Left lung (tissue), 10 donors: ENCODE results near the gene HDAC6. TPM values are rescaled to one million over a fixed set of nuclear protein-coding genes. Genes with fewer than 3 reads are reported as not detected.
"Not testable (repeated sequence)": the region's sequence is repeated elsewhere in the genome, so short reads cannot be mapped to it uniquely, and the experiment has no call there.

ENCODE experiments used
- ATAC-seq: fragments of 200-7000 bp; cut with Tn5 transposase; one replicate; pipeline ENCODE4 v1.9.1; 2020; ENCODE audit warnings: moderate library complexity
- DNase-seq, 4 donors: peaks; one replicate each; pipeline ENCODE4 v3.0.0-alpha.2; 2013 to 2020
- H3K27ac ChIP-seq, 2 donors: fragments of 200-600 bp; sonication (generic) in 1 of 2; one replicate each; pipeline versions ENCODE4 v1.5.0 to v1.8.0; 2020 to 2021
- H3K27me3 ChIP-seq, 2 donors: fragments of 200-600 bp; sonication (generic) in 1 of 2; one replicate each; pipeline versions ENCODE4 v1.5.0 to v1.8.0; 2020 to 2021
- H3K36me3 ChIP-seq, 2 donors: fragments of 200-600 bp; sonication (generic) in 1 of 2; one replicate each; pipeline versions ENCODE4 v1.5.0 to v1.8.0; 2020 to 2021
- H3K4me1 ChIP-seq, 2 donors: fragments of 200-600 bp; one replicate each; pipeline ENCODE4 v1.8.0; 2021
- H3K4me3 ChIP-seq, 2 donors: fragments of 200-600 bp; sonication (generic) in 1 of 2; one replicate each; pipeline versions ENCODE4 v1.5.0 to v1.8.0; 2020 to 2021; ENCODE audit warnings: mild to moderate bottlenecking in 1 of 2
- H3K9me3 ChIP-seq, 2 donors: fragments of 200-600 bp; sonication (generic) in 1 of 2; one replicate each; pipeline versions ENCODE4 v1.5.0 to v1.8.0; 2020 to 2021
- intact Hi-C, 2 donors: fragments of 100-400 bp; cut with DNase I; formaldehyde crosslinking; loops; one replicate each; pipeline versions ENCODE4 v1.11.2 to v1.14.2; 2022
- polyA plus RNA-seq, 6 donors: library from polyadenylated mRNA; unstranded; fragments of 120-200 nt; gene quantifications; one replicate each; pipeline ENCODE4 v1.2.1, GENCODE V29; 2013; ENCODE audit not compliant: insufficient read length in 6 of 6
- total RNA-seq, 2 donors: library from RNA; stranded (reverse); fragmentation: NEBNext Ultra II Directional; extraction: Animal tissue kit (Norgen Biotek cat#: 25700); gene quantifications; one replicate each; pipeline ENCODE4 v1.2.1, GENCODE V29; 2021
- TF ChIP-seq, protein P1 (sequence below), 2 donors: fragments of 200-600 bp; sonication (generic) in 1 of 2; IDR thresholded peaks; one replicate each; pipeline versions ENCODE4 v1.5.0 to v1.8.0; 2021; ENCODE audit warnings: antibody characterized with exemption in 2 of 2
- donor health status: DM: no; HTN: yes; CAD: no.
- donor health status: DM: no; HTN: no; CAD: no.

HDAC6 gene
- total and polyA plus RNA-seq, 8 donors, result 76.7 to 199 (median 161) TPM

DNA sequence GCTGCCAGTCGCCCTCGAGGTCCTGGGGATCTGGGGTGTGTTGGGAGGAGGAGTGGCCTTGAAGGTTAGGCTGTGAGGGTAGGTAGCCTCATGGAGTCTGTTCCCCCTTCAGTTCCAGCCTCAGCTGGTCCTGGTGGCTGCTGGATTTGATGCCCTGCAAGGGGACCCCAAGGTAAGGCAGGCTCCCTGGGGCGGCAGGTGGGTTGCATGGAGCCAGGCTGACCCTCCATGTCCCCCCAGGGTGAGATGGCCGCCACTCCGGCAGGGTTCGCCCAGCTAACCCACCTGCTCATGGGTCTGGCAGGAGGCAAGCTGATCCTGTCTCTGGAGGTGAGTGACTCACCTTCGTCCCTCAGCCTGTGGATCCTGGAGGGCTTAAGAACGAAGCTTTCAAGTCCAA lies 12.9 kb downstream of the HDAC6 start:
- Histone ChIP-seq H3K4me3 (no peak overlapping the region), H3K27ac (no peak overlapping the region), H3K4me1 (no peaks in the 10 kb centered on the region), H3K36me3 (peaks cover 0 to 59% of the 10 kb centered on the region in 2 donors), H3K27me3 (no peaks in the 10 kb centered on the region), H3K9me3 (no peaks in the 10 kb centered on the region)
- TF ChIP-seq, protein P1, sequence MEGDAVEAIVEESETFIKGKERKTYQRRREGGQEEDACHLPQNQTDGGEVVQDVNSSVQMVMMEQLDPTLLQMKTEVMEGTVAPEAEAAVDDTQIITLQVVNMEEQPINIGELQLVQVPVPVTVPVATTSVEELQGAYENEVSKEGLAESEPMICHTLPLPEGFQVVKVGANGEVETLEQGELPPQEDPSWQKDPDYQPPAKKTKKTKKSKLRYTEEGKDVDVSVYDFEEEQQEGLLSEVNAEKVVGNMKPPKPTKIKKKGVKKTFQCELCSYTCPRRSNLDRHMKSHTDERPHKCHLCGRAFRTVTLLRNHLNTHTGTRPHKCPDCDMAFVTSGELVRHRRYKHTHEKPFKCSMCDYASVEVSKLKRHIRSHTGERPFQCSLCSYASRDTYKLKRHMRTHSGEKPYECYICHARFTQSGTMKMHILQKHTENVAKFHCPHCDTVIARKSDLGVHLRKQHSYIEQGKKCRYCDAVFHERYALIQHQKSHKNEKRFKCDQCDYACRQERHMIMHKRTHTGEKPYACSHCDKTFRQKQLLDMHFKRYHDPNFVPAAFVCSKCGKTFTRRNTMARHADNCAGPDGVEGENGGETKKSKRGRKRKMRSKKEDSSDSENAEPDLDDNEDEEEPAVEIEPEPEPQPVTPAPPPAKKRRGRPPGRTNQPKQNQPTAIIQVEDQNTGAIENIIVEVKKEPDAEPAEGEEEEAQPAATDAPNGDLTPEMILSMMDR (IDR thresholded peaks at IDR 0.05), result no peak
- intact Hi-C loops, result no loop called here
- no peak for ATAC-seq
- no peak for DNase-seq

GRCh38 chrX:48815266-48815665 lies 13.4 kb downstream of the HDAC6 start:
- intact Hi-C loops, result no loop called here
- no peak for ATAC-seq

DNA sequence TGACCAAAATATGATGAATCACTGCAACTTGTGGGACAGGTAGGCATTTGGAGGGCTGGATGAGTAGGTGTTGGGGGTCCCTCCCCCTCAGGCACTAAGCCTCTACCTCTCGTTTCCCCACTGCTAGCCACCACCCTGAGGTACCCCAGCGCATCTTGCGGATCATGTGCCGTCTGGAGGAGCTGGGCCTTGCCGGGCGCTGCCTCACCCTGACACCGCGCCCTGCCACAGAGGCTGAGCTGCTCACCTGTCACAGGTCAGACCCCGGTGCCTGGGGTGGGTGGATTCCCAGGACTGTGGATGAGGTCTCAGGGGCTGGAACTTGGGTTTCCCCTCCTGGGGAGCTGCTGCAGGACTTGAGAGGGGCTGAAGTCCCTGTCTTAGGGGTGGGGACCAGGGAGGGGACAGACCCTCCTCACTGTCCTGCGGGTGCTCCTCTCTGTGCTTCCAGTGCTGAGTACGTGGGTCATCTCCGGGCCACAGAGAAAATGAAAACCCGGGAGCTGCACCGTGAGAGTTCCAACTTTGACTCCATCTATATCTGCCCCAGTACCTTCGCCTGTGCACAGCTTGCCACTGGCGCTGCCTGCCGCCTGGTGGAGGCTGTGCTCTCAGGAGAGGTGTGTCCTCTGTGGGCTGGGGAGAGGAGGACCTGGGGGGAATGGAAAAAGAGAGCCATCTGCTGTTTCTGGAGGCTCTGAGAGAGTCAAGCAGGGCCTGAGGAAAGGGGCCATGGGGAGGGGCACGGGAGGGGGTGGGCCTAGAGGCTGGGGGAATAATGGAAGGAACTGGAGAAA lies 14.3 kb downstream of the HDAC6 start:
- intact Hi-C loops, result no loop called here
- no peak for ATAC-seq
- no peak for DNase-seq
- no peak overlapping the region for H3K27ac ChIP-seq
- H3K4me3 ChIP-seq, result no peak overlapping the region
- TF ChIP-seq, protein P1 (IDR thresholded peaks at IDR 0.05), result no peak
- no peaks in the 10 kb centered on the region for H3K4me1 ChIP-seq
- H3K27me3 ChIP-seq, result no peaks in the 10 kb centered on the region
- H3K36me3 ChIP-seq, result peaks cover 0 to 60% of the 10 kb centered on the region in 2 donors
- no peaks in the 10 kb centered on the region for H3K9me3 ChIP-seq

More at GRCh38 chrX:48815266-48815665, 13.4 kb downstream of the HDAC6 start:
- no peak overlapping the region for H3K4me3 ChIP-seq
- no peaks in the 10 kb centered on the region for H3K4me1 ChIP-seq
- TF ChIP-seq, protein P1 (IDR thresholded peaks at IDR 0.05), result no peak
- peaks cover 0 to 65% of the 10 kb centered on the region in 2 donors for H3K36me3 ChIP-seq
- H3K27ac ChIP-seq, result no peak overlapping the region
- no peak for DNase-seq
- H3K27me3 ChIP-seq, result no peaks in the 10 kb centered on the region
- no peaks in the 10 kb centered on the region for H3K9me3 ChIP-seq

DNA sequence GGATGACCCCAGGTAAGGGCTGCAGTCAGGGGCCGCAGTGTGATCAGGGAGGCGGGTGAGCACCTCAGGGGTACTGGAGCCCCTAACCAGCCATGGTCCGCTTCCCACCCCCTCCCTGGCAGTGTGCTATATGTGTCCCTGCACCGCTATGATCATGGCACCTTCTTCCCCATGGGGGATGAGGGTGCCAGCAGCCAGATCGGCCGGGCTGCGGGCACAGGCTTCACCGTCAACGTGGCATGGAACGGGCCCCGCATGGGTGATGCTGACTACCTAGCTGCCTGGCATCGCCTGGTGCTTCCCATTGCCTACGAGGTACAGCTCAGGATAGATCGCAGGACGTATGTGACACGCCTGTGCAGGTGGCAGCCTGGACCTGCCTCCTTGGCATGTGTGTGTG lies 16.2 kb downstream of the HDAC6 start:
- DNase-seq, result no peak
- no peak overlapping the region for H3K4me3 ChIP-seq
- H3K27ac ChIP-seq, result no peak overlapping the region
- peaks cover 0 to 70% of the 10 kb centered on the region in 2 donors for H3K36me3 ChIP-seq
- no peaks in the 10 kb centered on the region for H3K27me3 ChIP-seq
- TF ChIP-seq, protein P1 (IDR thresholded peaks at IDR 0.05), result no peak
- H3K4me1 ChIP-seq, result no peaks in the 10 kb centered on the region
- intact Hi-C loops, result no loop called here
- ATAC-seq, result no peak
- no peaks in the 10 kb centered on the region for H3K9me3 ChIP-seq

GRCh38 chrX:48818866-48819265 lies 17.0 kb downstream of the HDAC6 start:
- intact Hi-C loops, result no loop called here
- Histone ChIP-seq H3K9me3 (no peaks in the 10 kb centered on the region), H3K4me3 (no peak overlapping the region), H3K4me1 (no peaks in the 10 kb centered on the region), H3K27me3 (no peaks in the 10 kb centered on the region), H3K27ac (no peak overlapping the region), H3K36me3 (peaks cover 0 to 78% of the 10 kb centered on the region in 2 donors)
- no peak for ATAC-seq
- TF ChIP-seq, protein P1 (IDR thresholded peaks at IDR 0.05), result no peak
- no peak for DNase-seq

DNA sequence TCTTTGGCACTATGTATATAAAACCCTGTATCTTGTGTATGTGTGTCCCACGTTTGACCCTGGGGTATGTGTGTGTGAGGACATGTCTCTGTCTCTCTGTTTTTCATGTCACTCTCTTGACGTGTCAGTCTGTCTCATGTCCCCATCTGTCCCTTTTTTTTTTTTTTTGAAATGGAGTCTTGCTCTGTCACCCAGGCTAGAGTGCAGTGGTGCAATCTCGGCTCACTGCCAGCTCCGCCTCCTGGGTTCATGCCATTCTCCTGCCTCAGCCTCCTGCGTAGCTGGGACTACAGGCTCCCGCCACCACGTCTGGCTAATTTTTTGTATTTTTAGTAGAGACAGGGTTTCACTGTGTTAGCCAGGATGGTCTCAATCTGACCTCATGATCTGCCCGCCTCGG lies 17.5 kb downstream of the HDAC6 start:
- H3K27ac ChIP-seq, DNase-seq, H3K4me3 ChIP-seq, ATAC-seq, H3K4me1 ChIP-seq, intact Hi-C loops, H3K9me3 ChIP-seq, H3K27me3 ChIP-seq: not testable (repeated sequence)
- H3K36me3 ChIP-seq, result peaks cover 0 to 81% of the 10 kb centered on the region in 2 donors
